GM18498 (cell line): ENCODE measurements around the gene ARHGAP22.

Experiments used
- ATAC-seq: cut with Tn5 transposase; IDR thresholded peaks from one replicate; pipeline ENCODE4 v1.9.1; 2021; ENCODE audit warnings: mild to moderate bottlenecking, moderate library complexity; ENCODE audit not compliant: unreplicated experiment

Gene ARHGAP22

DNA sequence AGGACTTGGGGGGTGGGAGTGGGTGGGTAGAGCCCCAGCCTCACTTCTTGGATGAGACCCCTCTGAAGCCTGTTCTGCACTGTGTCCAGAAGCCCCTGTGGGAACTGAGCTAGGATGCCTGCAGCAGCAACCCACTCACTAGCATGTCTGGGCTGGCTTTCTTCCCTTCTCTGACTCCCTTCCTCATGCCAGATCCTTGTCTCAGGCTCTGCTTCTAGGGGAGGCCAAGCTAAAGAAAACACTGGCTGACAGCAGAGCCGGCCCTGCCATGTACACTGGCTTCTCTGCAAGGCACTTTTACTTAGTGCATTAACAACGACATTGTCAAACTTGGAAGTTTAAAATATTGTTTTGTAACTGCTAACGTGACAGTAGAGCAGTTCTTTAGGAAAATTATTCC lies 50.2 kb downstream of the ARHGAP22 start:
- no peak for ATAC-seq

DNA sequence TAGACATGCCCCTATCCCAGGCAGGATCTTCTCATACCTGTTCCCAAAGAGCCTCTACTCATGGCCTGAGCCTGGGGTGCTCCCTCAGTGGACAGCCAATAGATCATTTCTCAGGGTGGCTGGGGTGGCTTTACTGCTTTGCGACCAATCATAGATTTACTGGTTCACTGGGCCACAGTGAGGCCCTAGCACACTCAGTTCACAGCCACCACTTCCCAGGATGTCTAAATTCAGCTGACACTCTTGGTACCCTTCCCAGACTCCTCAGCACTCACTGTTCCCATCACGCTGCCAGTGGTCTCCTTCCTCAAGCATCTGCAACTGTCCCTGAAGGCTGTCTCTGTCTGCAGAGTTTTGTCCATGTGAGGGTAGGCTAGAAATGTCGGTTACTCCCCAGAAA lies 50.6 kb downstream of the ARHGAP22 start:
- ATAC-seq, result no peak

GRCh38 chr10:48552946-48553564 lies 51.8 kb downstream of the ARHGAP22 start:
- no peak for ATAC-seq

DNA sequence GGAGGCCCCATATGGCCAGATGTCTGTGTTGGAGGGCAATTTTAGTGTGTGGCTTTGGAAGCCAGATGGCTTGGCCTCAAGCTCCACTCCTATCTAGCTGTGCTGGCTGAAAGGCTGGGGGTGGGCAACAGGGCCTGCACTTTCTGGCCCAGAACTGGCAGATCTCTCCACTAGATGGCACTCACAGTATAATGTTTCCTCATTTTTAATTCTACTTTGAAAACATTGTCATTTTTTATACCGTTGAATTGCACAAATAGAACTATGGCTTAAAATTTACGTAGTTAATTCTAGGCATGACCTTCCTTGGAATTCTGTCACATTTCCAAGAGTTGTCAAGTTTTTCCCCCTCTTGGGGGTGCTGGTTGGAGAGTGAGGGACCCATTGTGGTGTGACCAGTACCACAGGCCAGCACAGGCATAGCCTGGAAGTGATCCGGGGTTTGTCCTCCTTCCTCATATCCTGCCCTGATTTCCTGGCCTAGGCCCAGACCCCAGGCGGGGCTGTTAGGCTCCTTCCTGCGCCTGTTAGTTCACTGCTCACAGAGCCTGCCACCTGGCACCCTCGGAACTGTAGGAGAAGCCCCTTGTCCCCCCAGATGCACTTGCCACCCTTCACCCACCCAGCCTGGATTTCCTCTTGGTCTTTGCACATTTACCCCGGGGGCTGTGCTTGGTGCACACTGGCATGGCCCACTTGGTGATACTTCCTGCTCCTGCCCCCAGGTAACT lies 52.8 kb downstream of the ARHGAP22 start:
- no peak for ATAC-seq

GRCh38 chr10:48550977-48551376 lies 53.9 kb downstream of the ARHGAP22 start:
- no peak for ATAC-seq

GRCh38 chr10:48550071-48550691 lies 54.7 kb downstream of the ARHGAP22 start:
- ATAC-seq, result no peak

- ATAC-seq, result no peak
These were observed 55.6 kb downstream of the ARHGAP22 start for GRCh38 chr10:48549236-48549635.

DNA sequence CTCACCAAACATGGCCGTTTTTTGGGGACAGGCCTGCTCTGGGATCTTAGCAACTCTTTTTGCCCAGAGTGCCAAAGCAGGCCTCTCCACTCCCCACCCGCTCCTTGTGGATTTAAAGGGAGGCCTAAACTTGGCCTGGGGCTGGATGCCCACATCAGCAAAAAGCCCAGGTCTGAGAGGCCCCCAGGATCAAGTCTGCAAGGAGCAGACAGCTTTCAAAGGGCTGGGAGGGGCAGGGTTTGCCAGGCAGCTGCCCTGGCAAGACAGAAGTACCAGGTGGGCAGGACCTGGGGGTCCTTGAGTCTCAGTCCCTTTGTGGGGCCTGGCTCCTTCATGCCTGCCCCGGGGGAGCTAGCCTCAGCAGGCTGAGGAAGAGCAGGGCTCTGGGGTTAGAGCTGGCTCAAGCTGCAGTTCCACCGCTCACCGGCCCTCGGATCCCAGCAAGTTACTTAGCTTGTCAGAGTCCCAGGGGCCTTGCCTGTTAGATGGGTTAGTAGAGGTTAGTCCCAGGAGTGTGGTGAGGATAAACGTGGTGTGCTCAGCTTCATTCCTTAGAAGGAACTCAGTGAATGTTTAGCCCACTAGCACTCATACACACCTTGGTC lies 56.2 kb downstream of the ARHGAP22 start:
- ATAC-seq, result no peak

GRCh38 chr10:48547981-48548380 lies 56.9 kb downstream of the ARHGAP22 start:
- no peak for ATAC-seq

DNA sequence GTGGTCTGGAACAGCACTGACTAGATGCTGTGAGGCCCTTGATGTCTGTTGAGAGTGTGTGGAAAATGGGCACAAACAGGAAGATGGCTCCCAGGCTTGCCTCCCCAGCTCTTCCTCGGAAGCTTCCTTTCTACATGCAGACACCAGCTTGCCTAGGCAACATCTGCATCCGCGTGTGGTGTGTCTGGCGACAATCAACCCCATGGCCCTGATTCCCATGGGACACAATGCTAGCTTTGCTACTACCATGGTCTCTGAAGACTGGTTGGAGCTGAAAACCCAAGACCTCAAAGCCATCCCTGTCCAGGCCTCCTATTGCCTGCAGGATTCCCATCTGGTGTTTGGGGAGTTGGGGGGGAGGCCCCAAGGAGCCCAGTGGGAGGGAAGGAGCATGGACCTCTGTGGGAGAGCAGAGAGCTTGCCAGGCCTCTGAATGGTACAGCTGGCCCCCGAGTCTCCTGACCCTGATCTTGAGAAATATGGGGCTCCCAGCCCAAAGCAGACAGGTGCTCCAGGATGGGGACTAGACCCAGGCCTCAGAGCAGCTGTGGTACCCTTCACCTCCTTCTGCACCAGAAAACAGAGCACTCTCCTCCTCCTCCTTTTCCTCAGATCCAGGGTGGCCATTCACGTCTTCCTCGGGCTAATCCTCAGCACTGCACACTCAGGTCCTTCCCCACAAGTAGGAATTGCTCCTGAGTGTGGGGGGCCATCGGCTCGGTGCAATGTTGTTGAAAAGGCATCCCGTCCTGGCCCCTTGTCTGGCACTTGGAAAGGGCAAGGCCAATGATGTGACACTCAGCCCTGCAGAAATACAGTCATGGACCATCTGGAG lies 57.6 kb downstream of the ARHGAP22 start:
- ATAC-seq, result no peak

DNA sequence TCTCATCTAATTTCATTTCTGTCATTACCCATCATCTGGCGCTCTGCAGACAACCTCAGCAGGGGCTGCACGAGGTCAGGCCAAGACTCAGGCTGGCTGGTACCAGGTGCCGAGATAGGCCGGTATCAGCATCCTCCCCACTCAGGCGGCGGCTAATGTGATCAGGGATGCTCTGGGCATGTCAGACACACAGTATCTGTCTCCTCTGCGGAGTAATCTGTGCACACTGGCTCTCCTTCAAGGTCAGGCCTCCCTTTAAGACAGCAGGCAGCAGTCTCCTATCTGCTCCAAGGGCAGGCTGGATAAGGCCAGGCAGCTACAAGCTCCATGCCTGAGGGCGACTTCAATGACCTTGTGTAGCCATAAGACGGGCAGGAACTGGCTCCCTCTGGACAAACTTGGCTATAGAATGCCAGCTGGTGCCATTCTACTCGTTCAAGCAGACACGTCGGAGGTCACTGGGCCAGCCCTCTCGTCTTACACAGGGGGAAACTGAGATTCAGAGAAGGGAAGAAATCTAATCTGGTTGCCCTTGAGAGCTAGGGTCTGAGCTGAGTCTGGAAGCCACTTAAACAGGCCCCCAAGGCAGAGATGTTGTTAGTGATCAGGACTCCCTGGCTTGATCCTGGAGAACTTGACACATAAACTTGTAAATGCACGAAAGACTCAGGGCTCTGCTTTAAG lies 59.3 kb downstream of the ARHGAP22 start:
- no peak for ATAC-seq

DNA sequence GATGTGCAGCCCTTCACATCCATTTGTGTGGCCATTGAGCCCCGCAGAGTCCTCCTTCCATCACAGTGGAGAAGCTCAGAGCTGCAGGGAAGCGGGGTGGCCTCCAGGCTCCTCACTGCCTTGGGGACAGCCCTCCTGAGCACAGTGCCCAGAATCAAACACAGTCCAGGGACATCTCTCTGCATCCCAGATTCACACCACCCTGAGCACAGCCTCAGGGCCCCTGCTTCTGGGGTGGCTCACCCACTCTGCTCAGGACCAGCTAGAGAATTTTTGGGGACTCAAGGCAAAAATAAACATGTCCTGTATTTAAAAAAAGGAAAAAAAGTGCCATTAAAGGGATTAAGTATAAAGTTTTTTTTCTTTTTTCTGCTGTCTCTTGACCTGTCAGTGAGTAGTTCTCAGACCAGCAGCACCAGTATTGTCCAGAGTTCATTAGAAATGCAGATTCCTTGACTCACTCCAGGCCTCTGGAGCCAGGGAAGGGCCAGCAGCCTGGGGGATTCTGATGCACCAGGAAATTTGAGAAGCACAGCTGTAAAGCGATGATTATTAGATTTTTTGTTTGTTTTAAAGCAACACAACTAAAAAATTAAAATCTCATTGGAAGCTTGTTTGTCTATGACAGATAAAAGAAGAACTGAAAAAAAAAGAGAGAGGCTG lies 61.6 kb downstream of the ARHGAP22 start:
- ATAC-seq, result no peak

DNA sequence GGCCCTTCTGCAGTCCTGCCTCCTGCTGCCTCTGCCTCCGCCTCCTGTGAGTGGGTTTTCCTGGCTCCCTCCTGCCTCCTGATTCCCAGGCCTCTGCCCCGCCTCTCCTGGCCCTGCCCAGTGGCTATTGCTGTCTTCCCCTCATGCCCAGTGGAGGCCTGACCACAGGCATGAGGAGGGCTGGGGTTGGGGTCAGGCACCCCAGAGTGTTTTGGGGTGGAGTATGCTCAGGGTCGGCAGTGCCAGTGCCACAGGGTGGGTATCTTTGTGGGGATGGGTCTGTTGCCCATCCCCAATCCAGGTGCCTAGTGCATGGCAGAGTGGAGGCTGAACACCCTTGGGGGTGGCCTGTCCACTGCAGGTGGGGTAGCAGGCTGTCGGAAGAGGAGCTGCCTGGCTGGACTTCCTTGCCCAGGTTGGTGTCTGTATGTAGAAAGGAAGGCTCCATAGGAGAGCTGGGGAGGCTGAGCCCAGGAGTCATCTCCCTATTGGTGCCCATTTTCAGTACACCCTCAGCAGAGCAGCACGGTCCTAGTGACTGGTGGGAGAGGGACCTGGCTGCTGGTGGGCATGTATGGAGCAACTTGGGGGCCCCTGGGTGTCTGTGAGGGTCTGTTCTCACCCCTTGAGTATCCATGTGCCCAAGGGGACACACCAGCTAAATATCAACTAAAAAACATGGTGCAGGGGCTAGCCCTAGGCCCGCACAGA lies 62.2 kb downstream of the ARHGAP22 start:
- ATAC-seq, result no peak

DNA sequence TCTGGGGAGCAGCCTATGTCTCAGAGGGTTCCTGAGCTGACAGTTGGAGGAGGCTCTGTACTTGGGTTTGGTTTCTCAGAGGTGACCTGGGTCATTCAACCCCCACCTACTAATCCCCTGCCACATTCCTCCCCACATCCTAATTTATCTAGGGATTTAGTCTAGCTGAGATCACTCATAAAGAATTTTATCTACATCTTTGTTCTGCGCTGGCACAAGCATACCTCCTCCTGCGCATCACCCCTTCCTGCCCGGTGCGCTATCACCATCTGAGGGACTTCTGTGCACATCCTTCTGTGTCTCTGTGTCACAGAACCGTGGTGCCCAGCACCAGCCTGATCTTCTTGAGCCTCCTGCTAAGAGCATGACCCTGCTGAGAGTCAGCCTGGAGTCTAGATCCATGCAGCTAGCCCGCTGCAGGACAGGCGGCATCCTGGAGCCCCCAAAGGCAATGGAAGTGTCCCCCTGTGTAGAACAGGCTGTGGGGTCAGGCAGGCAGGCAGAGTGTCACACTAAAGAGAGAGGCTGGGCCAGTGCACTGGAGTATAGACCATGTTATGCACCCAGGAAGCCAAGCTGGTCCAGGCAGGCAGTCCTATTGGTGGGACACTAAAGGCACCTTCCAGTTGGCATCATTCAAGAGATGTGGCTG lies 63.6 kb downstream of the ARHGAP22 start:
- no peak for ATAC-seq

DNA sequence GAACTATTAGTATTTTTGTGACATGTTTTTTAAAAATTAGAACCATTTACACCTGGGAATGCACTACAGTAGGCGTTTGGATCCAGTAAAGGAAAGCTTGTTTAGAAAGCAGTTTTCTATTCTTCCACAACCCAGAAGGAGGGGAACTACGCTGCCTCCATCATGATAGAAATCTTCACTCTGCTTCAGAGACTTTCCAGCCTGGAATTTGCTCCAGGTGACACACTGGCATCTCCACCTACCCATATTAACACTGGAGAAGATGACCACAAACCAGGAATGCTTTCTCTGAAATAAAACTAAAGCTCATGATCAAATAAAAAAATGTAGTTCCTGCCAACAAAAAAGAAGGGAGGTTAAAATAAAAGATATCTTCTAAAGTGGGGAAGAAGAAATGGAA lies 66.3 kb downstream of the ARHGAP22 start:
- no peak for ATAC-seq

DNA sequence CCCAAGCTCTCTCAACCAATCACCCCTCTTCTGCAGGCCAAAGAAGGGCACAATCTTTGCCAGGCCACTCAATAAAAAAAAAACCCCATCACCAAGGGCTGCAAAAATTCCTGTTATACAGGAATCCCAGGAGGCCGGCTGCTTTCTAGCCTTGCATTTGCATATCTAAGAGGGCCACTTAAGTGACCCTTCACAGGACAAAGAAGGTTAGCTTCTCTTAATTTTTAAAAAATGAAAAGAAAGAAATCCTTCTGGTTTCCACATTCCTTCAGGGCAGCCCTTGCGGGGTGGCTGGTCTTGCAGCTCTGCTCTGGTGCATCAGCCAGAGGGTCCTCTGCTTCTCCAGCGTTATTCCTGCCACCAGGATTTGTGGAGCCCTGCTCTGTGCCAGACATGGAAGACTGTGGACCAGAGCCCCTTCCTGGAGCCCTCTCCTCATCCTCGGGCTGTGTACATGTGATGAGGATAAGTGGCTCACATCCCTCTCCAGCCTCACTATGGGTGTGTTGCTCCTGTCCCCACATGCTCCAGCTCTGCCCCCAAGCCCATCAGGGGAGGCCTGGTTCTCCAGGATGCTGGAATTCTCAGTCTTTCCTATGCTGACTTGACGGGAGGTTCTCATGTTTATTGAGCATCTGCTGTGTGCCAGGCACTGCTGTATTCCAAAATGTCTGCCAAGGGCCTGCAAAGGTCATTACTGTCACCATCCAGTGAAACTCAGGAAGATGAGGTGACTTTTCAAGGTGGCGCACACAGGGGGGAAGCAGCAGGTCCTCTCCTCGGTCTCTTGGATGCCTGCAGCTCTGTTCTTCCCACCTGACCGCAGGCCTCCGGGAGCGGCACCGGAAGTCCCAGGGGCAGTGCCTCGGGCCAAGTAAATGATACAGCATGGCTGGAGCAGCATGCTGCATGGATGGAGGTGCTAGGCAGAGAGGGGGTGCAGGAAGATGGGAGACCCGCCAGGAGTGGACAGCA lies 67.7 kb downstream of the ARHGAP22 start:
- ATAC-seq, result no peak

GRCh38 chr10:48536156-48536500 lies 68.7 kb downstream of the ARHGAP22 start:
- ATAC-seq, result no peak
